H1 (cell line): ENCODE results near the gene DBF4B. TPM values are rescaled to one million over a fixed set of nuclear protein-coding genes. Genes with fewer than 3 reads are reported as not detected.

ENCODE experiments used
- BCL11A ChIP-seq, 2 experiments: IDR thresholded peaks; one replicate each; pipeline ENCODE4 v1.6.1; 2011; ENCODE audit warnings: low read depth in 2 of 2, low read length in 2 of 2, mild to moderate bottlenecking in 2 of 2
- CHD2 ChIP-seq: IDR thresholded peaks from 2 replicates; pipeline ENCODE4 v1.6.1; 2012; ENCODE audit warnings: low read length, improper control_type of control experiment
- NRF1 ChIP-seq: IDR thresholded peaks from 2 replicates; pipeline ENCODE4 v1.6.1; 2011; ENCODE audit warnings: mild to moderate bottlenecking, low read depth, low read length, improper control_type of control experiment
- SIN3A ChIP-seq, 2 experiments: IDR thresholded peaks in 1 of 2; conservative IDR thresholded peaks in 1 of 2; 2 replicates each; pipeline ENCODE4 v1.6.1; 2011 to 2012; ENCODE audit warnings: low read length in 2 of 2, improper control_type of control experiment in 1 of 2, low read depth in 1 of 2, mild to moderate bottlenecking in 1 of 2
- polyA plus RNA-seq, 7 experiments: library from polyadenylated mRNA; depleted of rRNA in 3 of 7; stranded (reverse) in 5 of 7; unstranded in 2 of 7; fragments of >200 nt in 5 of 7; fragments of 200-250 nt in 2 of 7; gene quantifications; 1 replicate in 5 of 7; 2 replicates in 1 of 7; 4 replicates in 1 of 7; pipeline versions ENCODE4 v1.2.1 to v1.2.3, GENCODE V29; 2011 to 2013; ENCODE audit warnings: missing spikeins in 2 of 7, mixed read lengths in 2 of 7
- total RNA-seq: library from RNA; stranded (reverse); fragmentation: NEBNext Ultra II Directional; extraction: Animal tissue kit (Norgen Biotek cat#: 25700); gene quantifications from 2 replicates; pipeline ENCODE4 v1.2.1, GENCODE V29; 2021
- TF ChIP-seq, protein P1 (sequence below): fragments of 300-600 bp; sonication (generic); IDR thresholded peaks from 2 replicates; pipeline ENCODE4 v1.7.1; 2012; ENCODE audit warnings: low read length, moderate library complexity, mild to moderate bottlenecking, inconsistent platforms; ENCODE audit not compliant: insufficient replicate concordance

The DBF4B gene
- total and polyA plus RNA-seq, 2 of the 8 experiments (the other 6 are each of a cell fraction or from before 2014, with no cell fraction given): 20.2 to 26.9 TPM

- TF ChIP-seq, protein P1, sequence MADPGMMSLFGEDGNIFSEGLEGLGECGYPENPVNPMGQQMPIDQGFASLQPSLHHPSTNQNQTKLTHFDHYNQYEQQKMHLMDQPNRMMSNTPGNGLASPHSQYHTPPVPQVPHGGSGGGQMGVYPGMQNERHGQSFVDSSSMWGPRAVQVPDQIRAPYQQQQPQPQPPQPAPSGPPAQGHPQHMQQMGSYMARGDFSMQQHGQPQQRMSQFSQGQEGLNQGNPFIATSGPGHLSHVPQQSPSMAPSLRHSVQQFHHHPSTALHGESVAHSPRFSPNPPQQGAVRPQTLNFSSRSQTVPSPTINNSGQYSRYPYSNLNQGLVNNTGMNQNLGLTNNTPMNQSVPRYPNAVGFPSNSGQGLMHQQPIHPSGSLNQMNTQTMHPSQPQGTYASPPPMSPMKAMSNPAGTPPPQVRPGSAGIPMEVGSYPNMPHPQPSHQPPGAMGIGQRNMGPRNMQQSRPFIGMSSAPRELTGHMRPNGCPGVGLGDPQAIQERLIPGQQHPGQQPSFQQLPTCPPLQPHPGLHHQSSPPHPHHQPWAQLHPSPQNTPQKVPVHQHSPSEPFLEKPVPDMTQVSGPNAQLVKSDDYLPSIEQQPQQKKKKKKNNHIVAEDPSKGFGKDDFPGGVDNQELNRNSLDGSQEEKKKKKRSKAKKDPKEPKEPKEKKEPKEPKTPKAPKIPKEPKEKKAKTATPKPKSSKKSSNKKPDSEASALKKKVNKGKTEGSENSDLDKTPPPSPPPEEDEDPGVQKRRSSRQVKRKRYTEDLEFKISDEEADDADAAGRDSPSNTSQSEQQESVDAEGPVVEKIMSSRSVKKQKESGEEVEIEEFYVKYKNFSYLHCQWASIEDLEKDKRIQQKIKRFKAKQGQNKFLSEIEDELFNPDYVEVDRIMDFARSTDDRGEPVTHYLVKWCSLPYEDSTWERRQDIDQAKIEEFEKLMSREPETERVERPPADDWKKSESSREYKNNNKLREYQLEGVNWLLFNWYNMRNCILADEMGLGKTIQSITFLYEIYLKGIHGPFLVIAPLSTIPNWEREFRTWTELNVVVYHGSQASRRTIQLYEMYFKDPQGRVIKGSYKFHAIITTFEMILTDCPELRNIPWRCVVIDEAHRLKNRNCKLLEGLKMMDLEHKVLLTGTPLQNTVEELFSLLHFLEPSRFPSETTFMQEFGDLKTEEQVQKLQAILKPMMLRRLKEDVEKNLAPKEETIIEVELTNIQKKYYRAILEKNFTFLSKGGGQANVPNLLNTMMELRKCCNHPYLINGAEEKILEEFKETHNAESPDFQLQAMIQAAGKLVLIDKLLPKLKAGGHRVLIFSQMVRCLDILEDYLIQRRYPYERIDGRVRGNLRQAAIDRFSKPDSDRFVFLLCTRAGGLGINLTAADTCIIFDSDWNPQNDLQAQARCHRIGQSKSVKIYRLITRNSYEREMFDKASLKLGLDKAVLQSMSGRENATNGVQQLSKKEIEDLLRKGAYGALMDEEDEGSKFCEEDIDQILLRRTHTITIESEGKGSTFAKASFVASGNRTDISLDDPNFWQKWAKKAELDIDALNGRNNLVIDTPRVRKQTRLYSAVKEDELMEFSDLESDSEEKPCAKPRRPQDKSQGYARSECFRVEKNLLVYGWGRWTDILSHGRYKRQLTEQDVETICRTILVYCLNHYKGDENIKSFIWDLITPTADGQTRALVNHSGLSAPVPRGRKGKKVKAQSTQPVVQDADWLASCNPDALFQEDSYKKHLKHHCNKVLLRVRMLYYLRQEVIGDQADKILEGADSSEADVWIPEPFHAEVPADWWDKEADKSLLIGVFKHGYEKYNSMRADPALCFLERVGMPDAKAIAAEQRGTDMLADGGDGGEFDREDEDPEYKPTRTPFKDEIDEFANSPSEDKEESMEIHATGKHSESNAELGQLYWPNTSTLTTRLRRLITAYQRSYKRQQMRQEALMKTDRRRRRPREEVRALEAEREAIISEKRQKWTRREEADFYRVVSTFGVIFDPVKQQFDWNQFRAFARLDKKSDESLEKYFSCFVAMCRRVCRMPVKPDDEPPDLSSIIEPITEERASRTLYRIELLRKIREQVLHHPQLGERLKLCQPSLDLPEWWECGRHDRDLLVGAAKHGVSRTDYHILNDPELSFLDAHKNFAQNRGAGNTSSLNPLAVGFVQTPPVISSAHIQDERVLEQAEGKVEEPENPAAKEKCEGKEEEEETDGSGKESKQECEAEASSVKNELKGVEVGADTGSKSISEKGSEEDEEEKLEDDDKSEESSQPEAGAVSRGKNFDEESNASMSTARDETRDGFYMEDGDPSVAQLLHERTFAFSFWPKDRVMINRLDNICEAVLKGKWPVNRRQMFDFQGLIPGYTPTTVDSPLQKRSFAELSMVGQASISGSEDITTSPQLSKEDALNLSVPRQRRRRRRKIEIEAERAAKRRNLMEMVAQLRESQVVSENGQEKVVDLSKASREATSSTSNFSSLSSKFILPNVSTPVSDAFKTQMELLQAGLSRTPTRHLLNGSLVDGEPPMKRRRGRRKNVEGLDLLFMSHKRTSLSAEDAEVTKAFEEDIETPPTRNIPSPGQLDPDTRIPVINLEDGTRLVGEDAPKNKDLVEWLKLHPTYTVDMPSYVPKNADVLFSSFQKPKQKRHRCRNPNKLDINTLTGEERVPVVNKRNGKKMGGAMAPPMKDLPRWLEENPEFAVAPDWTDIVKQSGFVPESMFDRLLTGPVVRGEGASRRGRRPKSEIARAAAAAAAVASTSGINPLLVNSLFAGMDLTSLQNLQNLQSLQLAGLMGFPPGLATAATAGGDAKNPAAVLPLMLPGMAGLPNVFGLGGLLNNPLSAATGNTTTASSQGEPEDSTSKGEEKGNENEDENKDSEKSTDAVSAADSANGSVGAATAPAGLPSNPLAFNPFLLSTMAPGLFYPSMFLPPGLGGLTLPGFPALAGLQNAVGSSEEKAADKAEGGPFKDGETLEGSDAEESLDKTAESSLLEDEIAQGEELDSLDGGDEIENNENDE: no peak
- no peak for TF ChIP-seq SIN3A (conservative IDR thresholded peaks at IDR 0.05 in 1 of 2, IDR thresholded peaks at IDR 0.05 in 1 of 2; ENCODE audit: low read depth in 1 of 2, low read length in 2 of 2)
- TF ChIP-seq CHD2: no peak
- TF ChIP-seq BCL11A (IDR thresholded peaks at IDR 0.05; ENCODE audit: low read depth in 2 of 2, low read length in 2 of 2): no peak
- no peak for TF ChIP-seq NRF1
- TF ChIP-seq, all 59 proteins: peak for 0
These were observed 25.8 kb downstream of the DBF4B start (continued) for GRCh38 chr17:44734272-44734671.
